PC-9 (cell line): Measurements from ENCODE around the gene KCNJ18. TPM values are rescaled to one million over a fixed set of nuclear protein-coding genes. Genes with fewer than 3 reads are reported as not detected.
"Not testable (repeated sequence)": the region's sequence is repeated elsewhere in the genome, so short reads cannot be mapped to it uniquely, and the experiment has no call there.

Experiments
- BruUV-seq: library from RNA; stranded (reverse); fragments of 400-500 nt; replicated peaks from 2 replicates; lab custom pipeline; 2021; lab: Mats Ljungman, UMichigan
- CTCF ChIA-PET: fragments of 300-600 bp; sonication (Branson Sonifier 250); formaldehyde crosslinking; loops from one replicate; lab custom pipeline; 2022; ENCODE audit warnings: antibody characterized with exemption; lab: Charles Lee
- POLR2A ChIA-PET: fragments of 300-600 bp; sonication (Branson Sonifier 250); formaldehyde crosslinking; loops from one replicate; lab custom pipeline; 2022; ENCODE audit warnings: antibody characterized with exemption; ENCODE audit not compliant: unreplicated experiment; lab: Charles Lee
- DNase-seq, 2 experiments: peaks; one replicate each; pipeline versions ENCODE4 v3.0.0 to v3.0.0-alpha.2; 2015 to 2022; ENCODE audit warnings: mixed read lengths in 1 of 2
- H2AFZ ChIP-seq: fragments of 200-600 bp; sonication (generic); 2 replicates; pipeline ENCODE4 v1.8.1; 2017; ENCODE audit warnings: antibody characterized with exemption
- H3F3A ChIP-seq: fragments of 200-600 bp; sonication (generic); 2 replicates; pipeline ENCODE4 v1.8.1; 2017; ENCODE audit warnings: antibody characterized with exemption, mild to moderate bottlenecking, low read depth; ENCODE audit not compliant: insufficient read depth
- H3K27ac ChIP-seq: fragments of 200-600 bp; sonication (generic); 2 replicates; pipeline ENCODE4 v1.6.1; 2016; ENCODE audit warnings: mixed run types
- H3K27me3 ChIP-seq: fragments of 200-600 bp; sonication (generic); 2 replicates; pipeline ENCODE4 v1.6.1; 2016; ENCODE audit warnings: low read depth, mixed run types; ENCODE audit not compliant: insufficient read depth
- H3K36me3 ChIP-seq: fragments of 200-600 bp; sonication (generic); 2 replicates; pipeline ENCODE4 v1.6.1; 2016; ENCODE audit warnings: low read depth, mixed run types
- H3K4me1 ChIP-seq: fragments of 200-600 bp; sonication (generic); replicated peaks from 2 replicates; pipeline ENCODE4 v1.6.1; 2016; ENCODE audit warnings: mixed run types; ENCODE audit not compliant: insufficient read depth
- H3K4me2 ChIP-seq: fragments of 200-600 bp; sonication (generic); 2 replicates; pipeline ENCODE4 v1.6.1; 2017; ENCODE audit warnings: mixed run types
- H3K4me3 ChIP-seq: fragments of 200-600 bp; sonication (generic); 2 replicates; pipeline ENCODE4 v1.6.1; 2016; ENCODE audit warnings: mixed run types
- H3K79me2 ChIP-seq: fragments of 200-600 bp; sonication (generic); 2 replicates; pipeline ENCODE4 v1.6.1; 2017; ENCODE audit warnings: low read depth, mixed run types
- H3K9me2 ChIP-seq: fragments of 200-600 bp; sonication (generic); 2 replicates; pipeline ENCODE4 v1.8.1; 2017; ENCODE audit warnings: mild to moderate bottlenecking; ENCODE audit not compliant: insufficient read depth
- H3K9me3 ChIP-seq: fragments of 200-600 bp; sonication (generic); 2 replicates; pipeline ENCODE4 v1.8.1; 2016; ENCODE audit warnings: low read depth; ENCODE audit not compliant: insufficient read depth
- H4K20me1 ChIP-seq: fragments of 200-600 bp; sonication (generic); 2 replicates; pipeline ENCODE4 v1.8.1; 2017; ENCODE audit not compliant: insufficient read depth
- intact Hi-C: fragments of 100-400 bp; cut with micrococcal nuclease; formaldehyde crosslinking; loops from one replicate; pipeline ENCODE4 v1.10.0; 2022; ENCODE audit not compliant: unreplicated experiment
- total RNA-seq: library from RNA; stranded (reverse); gene quantifications from 2 replicates; pipeline ENCODE4 v1.2.3, GENCODE V29; 2021

Gene KCNJ18
- total RNA-seq, 1 experiment from 2014 or later = not detected

- H3K79me2 ChIP-seq, H3K4me2 ChIP-seq, DNase-seq, POLR2A ChIA-PET, H4K20me1 ChIP-seq, H3K27ac ChIP-seq, H3F3A ChIP-seq, CTCF ChIA-PET, intact Hi-C loops, H3K4me1 ChIP-seq, H3K9me3 ChIP-seq, H2AFZ ChIP-seq, H3K9me2 ChIP-seq, H3K27me3 ChIP-seq, H3K36me3 ChIP-seq, H3K4me3 ChIP-seq, BruUV-seq: not testable (repeated sequence)
Observed at GRCh38 chr17:21749696-21750531, 57.6 kb downstream of the KCNJ18 start.

- DNase-seq, CTCF ChIA-PET, H3K9me3 ChIP-seq, H3F3A ChIP-seq, intact Hi-C loops, H2AFZ ChIP-seq, BruUV-seq, H4K20me1 ChIP-seq, H3K27ac ChIP-seq, POLR2A ChIA-PET, H3K9me2 ChIP-seq, H3K4me1 ChIP-seq, H3K4me2 ChIP-seq, H3K36me3 ChIP-seq, H3K27me3 ChIP-seq, H3K4me3 ChIP-seq, H3K79me2 ChIP-seq: not testable (repeated sequence)
Observed at GRCh38 chr17:21751111-21751510, 58.8 kb downstream of the KCNJ18 start.
